ENCODE results near the gene ATP11A. TPM values are rescaled to one million over a fixed set of nuclear protein-coding genes. Genes with fewer than 3 reads are reported as not detected.

Gene ATP11A
- total and polyA plus RNA-seq, 7 donors, result 3.9 to 48.6 (median 26.4) TPM

- Histone ChIP-seq H3K4me3 (no peak overlapping the region), H3K27ac (no peak overlapping the region), H3K4me1 (no peaks in the 10 kb centered on the region), H3K9me3 (no peaks in the 10 kb centered on the region), H3K36me3 (ENCODE audit: insufficient read depth in 1 of 2, low read depth in 1 of 2) (no peaks in the 10 kb centered on the region), H3K27me3 (ENCODE audit: insufficient read depth in 3 of 3, low read length in 2 of 3) (peaks cover 2 to 50% (median 3%) of the 10 kb centered on the region in 3 donors)
- ATAC-seq (no peak), DNase-seq (no peak)
- TF ChIP-seq CTCF (IDR thresholded peaks at IDR 0.05), result no peak
- intact Hi-C loops (cut with DNase I), result no loop called here
- 49 to 51% (median 51%) methylated on average over 12 of the region's 12 CpGs for WGBS, 3 donors
These were observed 234.1 kb downstream of the ATP11A start for GRCh38 chr13:112923962-112924361.

GRCh38 chr13:112924365-112924764 lies 234.5 kb downstream of the ATP11A start:
- ATAC-seq (no peak), DNase-seq (no peak)
- Histone ChIP-seq H3K27me3 (ENCODE audit: insufficient read depth in 3 of 3, low read length in 2 of 3) (peaks cover 3 to 54% (median 4%) of the 10 kb centered on the region in 3 donors), H3K4me1 (no peaks in the 10 kb centered on the region), H3K27ac (no peak overlapping the region), H3K9me3 (no peaks in the 10 kb centered on the region), H3K36me3 (ENCODE audit: insufficient read depth in 1 of 2, low read depth in 1 of 2) (no peaks in the 10 kb centered on the region), H3K4me3 (no peak overlapping the region)
- intact Hi-C loops (cut with DNase I), result no loop called here
- no peak for TF ChIP-seq CTCF (IDR thresholded peaks at IDR 0.05)
- WGBS, 3 donors, result 83 to 89% (median 87%) methylated on average over 2 of the region's 2 CpGs

GRCh38 chr13:112926003-112926402 lies 236.2 kb downstream of the ATP11A start:
- DNase-seq, result no peak
- Histone ChIP-seq H3K9me3 (no peaks in the 10 kb centered on the region), H3K4me3 (no peak overlapping the region), H3K27me3 (ENCODE audit: insufficient read depth in 3 of 3, low read length in 2 of 3) (peaks cover 3 to 59% (median 6%) of the 10 kb centered on the region in 3 donors), H3K36me3 (ENCODE audit: insufficient read depth in 1 of 2, low read depth in 1 of 2) (no peaks in the 10 kb centered on the region), H3K4me1 (no peaks in the 10 kb centered on the region), H3K27ac (no peak overlapping the region)
- no peak for ATAC-seq
- WGBS, 3 donors, result 90 to 97% (median 97%) methylated on average over 15 of the region's 15 CpGs
- no peak for TF ChIP-seq CTCF (IDR thresholded peaks at IDR 0.05)
- intact Hi-C loops (cut with DNase I), result no loop called here

- no peak for TF ChIP-seq CTCF (IDR thresholded peaks at IDR 0.05)
- no peak overlapping the region for H3K4me3 ChIP-seq
- no peak overlapping the region for H3K27ac ChIP-seq
- ATAC-seq, result no peak
- DNase-seq, result no peak
- H3K27me3 ChIP-seq (ENCODE audit: insufficient read depth in 3 of 3, low read length in 2 of 3), result peaks cover 0 to 55% (median 8%) of the 10 kb centered on the region in 3 donors
- no peaks in the 10 kb centered on the region for H3K4me1 ChIP-seq
- H3K36me3 ChIP-seq (ENCODE audit: insufficient read depth in 1 of 2, low read depth in 1 of 2), result no peaks in the 10 kb centered on the region
- 66 to 72% (median 68%) methylated on average over 5 of the region's 5 CpGs for WGBS, 3 donors
- intact Hi-C loops (cut with DNase I), result no loop called here
- H3K9me3 ChIP-seq, result no peaks in the 10 kb centered on the region
These were observed 237.2 kb downstream of the ATP11A start for GRCh38 chr13:112926993-112927392.

Measured in psoas muscle (tissue), 8 donors.